CD8-positive, alpha-beta memory T cell (primary cell): ENCODE data around the gene METTL9. TPM values are rescaled to one million over a fixed set of nuclear protein-coding genes. Genes with fewer than 3 reads are reported as not detected.
"Not testable (repeated sequence)": the region's sequence is repeated elsewhere in the genome, so short reads cannot be mapped to it uniquely, and the experiment has no call there.

ENCODE experiments used
- CTCF ChIA-PET: fragments of 350-600 bp; sonication (Branson Sonifier 250); formaldehyde crosslinking; loops from one replicate; lab custom pipeline; 2021; ENCODE audit warnings: antibody characterized with exemption; lab: Charles Lee
- POLR2A ChIA-PET: fragments of 350-600 bp; sonication (Branson Sonifier 250); formaldehyde crosslinking; loops from one replicate; lab custom pipeline; 2021; ENCODE audit warnings: antibody characterized with exemption; lab: Charles Lee
- DNase-seq, 5 donors: peaks; one replicate each; pipeline versions ENCODE4 v3.0.0 to v3.0.0-alpha.2; 2020 to 2022; ENCODE audit warnings: mixed read lengths in 1 of 5
- H3K27ac ChIP-seq: one replicate; pipeline ENCODE4 v1.7.0; 2013; ENCODE audit warnings: low read depth, mild to moderate bottlenecking, low read length, moderate library complexity
- H3K27me3 ChIP-seq: 2 replicates; pipeline ENCODE4 v1.7.0; 2013; ENCODE audit warnings: low read length, mild to moderate bottlenecking; ENCODE audit not compliant: insufficient read depth, poor library complexity, severe bottlenecking
- H3K36me3 ChIP-seq: 2 replicates; pipeline ENCODE4 v1.7.0; 2013; ENCODE audit warnings: mild to moderate bottlenecking, low read length, moderate library complexity; ENCODE audit not compliant: insufficient read depth
- H3K4me1 ChIP-seq: 2 replicates; pipeline ENCODE4 v1.7.0; 2013; ENCODE audit warnings: mild to moderate bottlenecking, low read length, moderate library complexity; ENCODE audit not compliant: insufficient read depth
- H3K4me3 ChIP-seq: 2 replicates; pipeline ENCODE4 v1.7.0; 2013; ENCODE audit warnings: mild to moderate bottlenecking, low read length
- H3K9me3 ChIP-seq: 2 replicates; pipeline ENCODE4 v1.7.0; 2013; ENCODE audit warnings: mild to moderate bottlenecking, low read length
- H3K27ac Mint-ChIP-seq, 8 donors: one replicate each; pipeline ENCODE4 v1.8.0; 2020 to 2021; ENCODE audit warnings: mixed read lengths in 8 of 8, mild to moderate bottlenecking in 6 of 8, inconsistent platforms in 3 of 8, moderate library complexity in 3 of 8
- H3K27me3 Mint-ChIP-seq, 2 donors: one replicate each; pipeline ENCODE4 v1.8.0; 2020 to 2021; ENCODE audit warnings: mixed read lengths in 2 of 2, mild to moderate bottlenecking in 1 of 2, moderate library complexity in 1 of 2
- H3K36me3 Mint-ChIP-seq, 3 donors: one replicate each; pipeline ENCODE4 v1.8.0; 2020 to 2021; ENCODE audit warnings: mixed read lengths in 3 of 3, inconsistent platforms in 1 of 3, mild to moderate bottlenecking in 1 of 3
- H3K4me1 Mint-ChIP-seq, 3 donors: one replicate each; pipeline ENCODE4 v1.8.0; 2020 to 2021; ENCODE audit warnings: mixed read lengths in 3 of 3, inconsistent platforms in 1 of 3, mild to moderate bottlenecking in 1 of 3
- H3K4me3 Mint-ChIP-seq, 7 donors: one replicate each; pipeline ENCODE4 v1.8.0; 2020 to 2021; ENCODE audit warnings: mixed read lengths in 7 of 7, mild to moderate bottlenecking in 6 of 7, moderate library complexity in 4 of 7, inconsistent platforms in 2 of 7
- H3K9me3 Mint-ChIP-seq, 5 donors: one replicate each; pipeline ENCODE4 v1.8.0; 2020 to 2022; ENCODE audit warnings: mixed read lengths in 5 of 5, mild to moderate bottlenecking in 3 of 5, moderate library complexity in 2 of 5, inconsistent platforms in 1 of 5
- polyA plus RNA-seq: library from polyadenylated mRNA; unstranded; fragments of 300-500 nt; fragmentation: Illumina TruSeq; gene quantifications from one replicate; pipeline ENCODE4 v1.2.3, GENCODE V29; 2021
- total RNA-seq, 2 experiments: library from RNA; stranded (reverse); gene quantifications; one replicate each; pipeline ENCODE4 v1.2.3, GENCODE V29; 2021

METTL9 gene
- total and polyA plus RNA-seq, 3 experiments from 2014 or later = 73.8 to 120 (median 74.2) TPM

GRCh38 chr16:21565861-21566669 is 33.3 kb upstream of the METTL9 start:
- Histone ChIP-seq H3K27ac (no peak overlapping the region), H3K4me1 (peaks cover 3% of the 10 kb centered on the region), H3K9me3 (no peaks in the 10 kb centered on the region), H3K27me3 (no peaks in the 10 kb centered on the region), H3K4me3 (no peak overlapping the region), H3K36me3 (no peaks in the 10 kb centered on the region)
- Mint-ChIP-seq H3K27me3 (peaks cover under 1 to 13% of the 10 kb centered on the region in 2 donors), H3K9me3 (no peaks in the 10 kb centered on the region), H3K27ac (peak overlapping the region in 7 of 8 donors; percentile 38 to 89 (median 81)), H3K4me3 (no peak overlapping the region), H3K36me3 (no peaks in the 10 kb centered on the region), H3K4me1 (peaks cover 11 to 14% (median 11%) of the 10 kb centered on the region in 3 donors)
- peak in 1 of 5 donors; percentile 58 for DNase-seq
- ChIA-PET CTCF (interaction anchor here (1.1 kb wide), 1 partner anchor 373 kb away, joined by 3 read pairs; no protein-coding TSS in a partner anchor), POLR2A (no interaction called here)

- H3K4me1 Mint-ChIP-seq = peaks cover 11 to 14% (median 11%) of the 10 kb centered on the region in 3 donors
- peak overlapping the region in 3 of 8 donors; percentile 17 to 89 (median 24) for H3K27ac Mint-ChIP-seq
- no peaks in the 10 kb centered on the region for H3K9me3 ChIP-seq
- no peaks in the 10 kb centered on the region for H3K27me3 ChIP-seq
- no peaks in the 10 kb centered on the region for H3K9me3 Mint-ChIP-seq
- no peak for DNase-seq
- no peak overlapping the region for H3K27ac ChIP-seq
- peaks cover 3% of the 10 kb centered on the region for H3K4me1 ChIP-seq
- peaks cover 0 to 1% (median 0%) of the 10 kb centered on the region in 3 donors for H3K36me3 Mint-ChIP-seq
- CTCF ChIA-PET = interaction anchor here (1.1 kb wide), 1 partner anchor 374 kb away, joined by 3 read pairs; no protein-coding TSS in a partner anchor
- H3K4me3 Mint-ChIP-seq = no peak overlapping the region
- H3K36me3 ChIP-seq = no peaks in the 10 kb centered on the region
- peaks cover 4 to 17% of the 10 kb centered on the region in 2 donors for H3K27me3 Mint-ChIP-seq
- POLR2A ChIA-PET = no interaction called here
- no peak overlapping the region for H3K4me3 ChIP-seq
Observed at GRCh38 chr16:21566891-21567414, 32.4 kb upstream of the METTL9 start.

GRCh38 chr16:21567496-21567895 is 31.9 kb upstream of the METTL9 start:
- H3K36me3 ChIP-seq, H3K4me1 ChIP-seq, H3K9me3 Mint-ChIP-seq, DNase-seq, H3K27me3 ChIP-seq, H3K4me3 Mint-ChIP-seq, H3K36me3 Mint-ChIP-seq, H3K9me3 ChIP-seq, H3K4me3 ChIP-seq, POLR2A ChIA-PET, CTCF ChIA-PET, H3K27ac ChIP-seq: not testable (repeated sequence)
- Mint-ChIP-seq H3K27ac (peak overlapping the region in 5 of 8 donors; percentile 4 to 29 (median 15)), H3K27me3 (peaks cover 4 to 18% of the 10 kb centered on the region in 2 donors), H3K4me1 (peaks cover 11 to 14% (median 11%) of the 10 kb centered on the region in 3 donors)

- H3K4me3 ChIP-seq = no peak overlapping the region
- CTCF ChIA-PET = interaction anchor here (1.2 kb wide), 1 partner anchor 750 kb away, joined by 3 read pairs; no protein-coding TSS in a partner anchor
- no peaks in the 10 kb centered on the region for H3K36me3 ChIP-seq
- peaks cover 11 to 14% (median 11%) of the 10 kb centered on the region in 3 donors for H3K4me1 Mint-ChIP-seq
- peaks cover 3% of the 10 kb centered on the region for H3K4me1 ChIP-seq
- peak overlapping the region in 1 of 8 donors; percentile 38 for H3K27ac Mint-ChIP-seq
- POLR2A ChIA-PET = no interaction called here
- no peaks in the 10 kb centered on the region for H3K9me3 ChIP-seq
- H3K27me3 Mint-ChIP-seq = peaks cover 4 to 18% of the 10 kb centered on the region in 2 donors
- no peak overlapping the region for H3K4me3 Mint-ChIP-seq
- DNase-seq = no peak
- no peak overlapping the region for H3K27ac ChIP-seq
- H3K9me3 Mint-ChIP-seq = no peaks in the 10 kb centered on the region
- no peaks in the 10 kb centered on the region for H3K27me3 ChIP-seq
- H3K36me3 Mint-ChIP-seq = peaks cover 0 to 1% (median 0%) of the 10 kb centered on the region in 3 donors
Observed at GRCh38 chr16:21568502-21569189, 30.7 kb upstream of the METTL9 start.

- Mint-ChIP-seq H3K4me1 (peaks cover 6% of the 10 kb centered on the region in 3 donors), H3K4me3 (no peak overlapping the region), H3K36me3 (peaks cover 0 to 1% (median 0%) of the 10 kb centered on the region in 3 donors), H3K27ac (no peak overlapping the region), H3K27me3 (peaks cover 4 to 18% of the 10 kb centered on the region in 2 donors), H3K9me3 (no peaks in the 10 kb centered on the region)
- DNase-seq = no peak
- ChIA-PET CTCF (no interaction called here), POLR2A (no interaction called here)
- H3K27ac ChIP-seq = no peak overlapping the region
- H3K27me3 ChIP-seq = no peaks in the 10 kb centered on the region
- H3K9me3 ChIP-seq = no peaks in the 10 kb centered on the region
- no peak overlapping the region for H3K4me3 ChIP-seq
- H3K36me3 ChIP-seq = no peaks in the 10 kb centered on the region
- peaks cover 2% of the 10 kb centered on the region for H3K4me1 ChIP-seq
Observed at GRCh38 chr16:21570676-21571017, 28.7 kb upstream of the METTL9 start.

- H3K27me3 Mint-ChIP-seq = peaks cover 6 to 12% of the 10 kb centered on the region in 2 donors
- H3K27me3 ChIP-seq, H3K9me3 ChIP-seq, H3K9me3 Mint-ChIP-seq, H3K36me3 ChIP-seq, H3K4me3 Mint-ChIP-seq, H3K4me3 ChIP-seq, DNase-seq, H3K27ac ChIP-seq, POLR2A ChIA-PET, H3K36me3 Mint-ChIP-seq, H3K27ac Mint-ChIP-seq, H3K4me1 ChIP-seq, H3K4me1 Mint-ChIP-seq: not testable (repeated sequence)
- CTCF ChIA-PET = interaction anchor here (1.5 kb wide), 1 partner anchor 67 kb away, joined by 4 read pairs; no protein-coding TSS in a partner anchor
Observed at GRCh38 chr16:21573506-21573905, 25.9 kb upstream of the METTL9 start.

GRCh38 chr16:21574372-21574771 is 25.0 kb upstream of the METTL9 start:
- Mint-ChIP-seq H3K27ac (no peak overlapping the region), H3K4me1 (no peaks in the 10 kb centered on the region), H3K36me3 (peaks cover 0 to 1% (median 0%) of the 10 kb centered on the region in 3 donors), H3K9me3 (no peaks in the 10 kb centered on the region), H3K27me3 (peaks cover 6 to 11% of the 10 kb centered on the region in 2 donors), H3K4me3 (no peak overlapping the region)
- no peak overlapping the region for H3K4me3 ChIP-seq
- DNase-seq = no peak
- H3K36me3 ChIP-seq = no peaks in the 10 kb centered on the region
- no peaks in the 10 kb centered on the region for H3K27me3 ChIP-seq
- no peaks in the 10 kb centered on the region for H3K9me3 ChIP-seq
- CTCF ChIA-PET = interaction anchor here (1.5 kb wide), 1 partner anchor 66 kb away, joined by 4 read pairs; no protein-coding TSS in a partner anchor
- POLR2A ChIA-PET = no interaction called here
- no peaks in the 10 kb centered on the region for H3K4me1 ChIP-seq
- no peak overlapping the region for H3K27ac ChIP-seq

GRCh38 chr16:21576323-21576722 is 23.1 kb upstream of the METTL9 start:
- H3K36me3 ChIP-seq, H3K27me3 Mint-ChIP-seq, H3K9me3 ChIP-seq, H3K27ac ChIP-seq, H3K4me1 Mint-ChIP-seq, CTCF ChIA-PET, H3K36me3 Mint-ChIP-seq, H3K27me3 ChIP-seq, H3K4me3 ChIP-seq, H3K9me3 Mint-ChIP-seq, DNase-seq, H3K4me3 Mint-ChIP-seq, H3K4me1 ChIP-seq, H3K27ac Mint-ChIP-seq, POLR2A ChIA-PET: not testable (repeated sequence)
